SK-N-SH treated with all-trans-retinoic acid at 6 μM for 48 hours (cell line): ENCODE results near the gene HMX3.

Experiments
- ATAC-seq: fragments of 200-7000 bp; cut with Tn5 transposase; 3 replicates; pipeline ENCODE4 v1.9.1; 2020; ENCODE audit warnings: mild to moderate bottlenecking, moderate library complexity
- ARNTL ChIP-seq: fragments of 450-650 bp; formaldehyde crosslinking; IDR thresholded peaks from 2 replicates; pipeline ENCODE4 v1.5.0; 2020; ENCODE audit warnings: low read depth, mild to moderate bottlenecking, moderate library complexity, borderline replicate concordance
- BACH2 ChIP-seq: fragments of 250-450 bp; sonication (Bioruptor Pico); IDR thresholded peaks from 2 replicates; pipeline ENCODE4 v1.9.0; 2021; ENCODE audit warnings: mild to moderate bottlenecking, borderline replicate concordance
- CREB5 ChIP-seq: fragments of 250-450 bp; sonication (Bioruptor Pico); IDR thresholded peaks from 2 replicates; pipeline ENCODE4 v1.5.1; 2020; ENCODE audit warnings: low read depth, mild to moderate bottlenecking, moderate library complexity
- ESRRG ChIP-seq: fragments of 250-450 bp; sonication (Bioruptor Pico); IDR thresholded peaks from 2 replicates; pipeline ENCODE4 v1.6.1; 2021; ENCODE audit warnings: mild to moderate bottlenecking
- GLIS3 ChIP-seq: fragments of 250-450 bp; sonication (Bioruptor Pico); IDR thresholded peaks from 2 replicates; pipeline ENCODE4 v1.5.0; 2020; ENCODE audit warnings: mild to moderate bottlenecking, moderate library complexity
- ISL1 ChIP-seq: fragments of 250-450 bp; sonication (Bioruptor Pico); IDR thresholded peaks from 2 replicates; pipeline ENCODE4 v2.1.2; 2022; ENCODE audit warnings: mild to moderate bottlenecking, moderate library complexity
- OSR1 ChIP-seq: fragments of 250-450 bp; sonication (Bioruptor Pico); IDR thresholded peaks from 2 replicates; pipeline ENCODE4 v1.8.0; 2022; ENCODE audit warnings: moderate library complexity, mild to moderate bottlenecking, inconsistent platforms
- PPARA ChIP-seq: fragments of 250-450 bp; sonication (Bioruptor Pico); IDR thresholded peaks from 2 replicates; pipeline ENCODE4 v1.5.0; 2020; ENCODE audit warnings: mild to moderate bottlenecking, borderline replicate concordance
- SNAI2 ChIP-seq: fragments of 250-450 bp; sonication (Bioruptor Pico); IDR thresholded peaks from 2 replicates; pipeline ENCODE4 v1.5.0; 2020; ENCODE audit warnings: mild to moderate bottlenecking, moderate library complexity
- TCF4 ChIP-seq: fragments of 250-450 bp; sonication (Bioruptor Pico); IDR thresholded peaks from 2 replicates; pipeline ENCODE4 v1.8.0; 2021; ENCODE audit warnings: mild to moderate bottlenecking, moderate library complexity, borderline replicate concordance
- TOX ChIP-seq: fragments of 250-450 bp; sonication (Bioruptor Pico); IDR thresholded peaks from 2 replicates; pipeline ENCODE4 v1.8.0; 2021; ENCODE audit warnings: mild to moderate bottlenecking, moderate library complexity, borderline replicate concordance
- TSHZ2 ChIP-seq: fragments of 250-450 bp; sonication (Bioruptor Pico); IDR thresholded peaks from 2 replicates; pipeline ENCODE4 v1.5.0; 2020; ENCODE audit warnings: mild to moderate bottlenecking, moderate library complexity
- ZFP3 ChIP-seq: fragments of 250-450 bp; sonication (Bioruptor Pico); IDR thresholded peaks from 2 replicates; pipeline ENCODE4 v1.5.0; 2020; ENCODE audit warnings: mild to moderate bottlenecking, moderate library complexity
- ZFP30 ChIP-seq: fragments of 450-650 bp; formaldehyde crosslinking; IDR thresholded peaks from 2 replicates; pipeline ENCODE4 v1.5.0; 2022; ENCODE audit warnings: mild to moderate bottlenecking, moderate library complexity
- ZNF565 ChIP-seq: fragments of 450-650 bp; formaldehyde crosslinking; conservative IDR thresholded peaks from 2 replicates; pipeline ENCODE4 v1.5.0; 2020; ENCODE audit warnings: low read depth, mild to moderate bottlenecking, moderate library complexity
- ZNF70 ChIP-seq: fragments of 450-650 bp; formaldehyde crosslinking; IDR thresholded peaks from 2 replicates; pipeline ENCODE4 v1.5.0; 2020; ENCODE audit warnings: mild to moderate bottlenecking, moderate library complexity
- ZNF8 ChIP-seq: fragments of 450-650 bp; formaldehyde crosslinking; IDR thresholded peaks from 2 replicates; pipeline ENCODE4 v1.5.0; 2020; ENCODE audit warnings: mild to moderate bottlenecking, moderate library complexity
- TF ChIP-seq, protein P1 (sequence below): fragments of 250-450 bp; sonication (Bioruptor Pico); IDR thresholded peaks from 2 replicates; pipeline ENCODE4 v1.8.0; 2020; ENCODE audit warnings: mild to moderate bottlenecking, moderate library complexity, borderline replicate concordance
- TF ChIP-seq, protein P2 (sequence below): fragments of 250-450 bp; sonication (Bioruptor Pico); IDR thresholded peaks from 2 replicates; pipeline ENCODE4 v1.8.0; 2021; ENCODE audit warnings: low read depth, mild to moderate bottlenecking, moderate library complexity, borderline replicate concordance

The HMX3 gene

DNA sequence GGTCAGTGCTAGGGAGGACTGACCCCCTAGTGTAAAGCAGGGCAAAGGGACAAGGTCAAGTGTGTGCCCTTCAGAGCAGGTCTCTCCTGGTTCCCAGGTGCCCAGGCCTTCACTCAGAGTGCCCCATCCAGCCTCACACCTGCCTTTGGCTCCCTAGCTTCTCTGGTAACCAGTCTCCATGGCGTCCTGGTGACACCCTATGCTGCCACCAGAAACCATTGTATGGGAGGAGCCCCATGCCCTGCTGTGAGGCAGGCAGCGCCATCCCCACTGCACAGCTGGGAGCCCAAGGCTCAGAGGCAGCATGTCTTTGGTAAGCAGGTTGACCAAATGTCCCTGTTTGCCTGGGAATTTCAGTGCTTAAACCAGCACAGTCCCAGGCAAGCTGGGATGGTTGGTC lies 33.1 kb upstream of the HMX3 start:
- no peak for ATAC-seq

DNA sequence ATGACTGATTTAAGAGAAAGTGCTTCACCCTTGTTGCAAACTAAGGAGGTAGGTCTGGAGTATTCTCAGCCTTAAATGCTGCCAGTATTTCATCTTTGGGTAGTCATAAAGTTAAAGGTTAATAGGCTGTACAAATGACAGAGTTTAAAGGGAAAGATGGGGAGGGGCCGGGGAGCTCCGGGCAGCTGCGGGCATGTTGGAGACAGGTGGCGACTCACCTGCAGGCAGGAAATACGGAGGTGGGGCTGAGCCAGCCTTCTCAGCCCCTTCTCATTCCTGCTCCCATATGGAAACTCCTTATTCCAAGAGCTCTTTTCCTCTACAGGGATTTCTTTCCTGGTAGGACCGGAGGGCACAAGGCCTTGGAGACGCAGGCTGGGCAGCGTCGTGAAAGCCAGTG lies 31.8 kb upstream of the HMX3 start:
- no peak for ATAC-seq
- TF ChIP-seq ZFP30 (CRISPR knock-in tag) (no peak), ZNF565 (CRISPR knock-in tag) (no peak), BACH2 (CRISPR knock-in tag) (no peak), SNAI2 (no peak), ZFP3 (CRISPR knock-in tag) (no peak), TSHZ2 (CRISPR knock-in tag) (no peak), ARNTL (CRISPR knock-in tag) (no peak), ESRRG (CRISPR knock-in tag) (no peak), GLIS3 (CRISPR knock-in tag) (no peak), PPARA (CRISPR knock-in tag) (no peak), TCF4 (CRISPR knock-in tag) (no peak), TOX (CRISPR knock-in tag) (no peak), ZNF70 (no peak), ZNF8 (CRISPR knock-in tag) (no peak), ISL1 (CRISPR knock-in tag) (no peak)
- TF ChIP-seq, protein P1, sequence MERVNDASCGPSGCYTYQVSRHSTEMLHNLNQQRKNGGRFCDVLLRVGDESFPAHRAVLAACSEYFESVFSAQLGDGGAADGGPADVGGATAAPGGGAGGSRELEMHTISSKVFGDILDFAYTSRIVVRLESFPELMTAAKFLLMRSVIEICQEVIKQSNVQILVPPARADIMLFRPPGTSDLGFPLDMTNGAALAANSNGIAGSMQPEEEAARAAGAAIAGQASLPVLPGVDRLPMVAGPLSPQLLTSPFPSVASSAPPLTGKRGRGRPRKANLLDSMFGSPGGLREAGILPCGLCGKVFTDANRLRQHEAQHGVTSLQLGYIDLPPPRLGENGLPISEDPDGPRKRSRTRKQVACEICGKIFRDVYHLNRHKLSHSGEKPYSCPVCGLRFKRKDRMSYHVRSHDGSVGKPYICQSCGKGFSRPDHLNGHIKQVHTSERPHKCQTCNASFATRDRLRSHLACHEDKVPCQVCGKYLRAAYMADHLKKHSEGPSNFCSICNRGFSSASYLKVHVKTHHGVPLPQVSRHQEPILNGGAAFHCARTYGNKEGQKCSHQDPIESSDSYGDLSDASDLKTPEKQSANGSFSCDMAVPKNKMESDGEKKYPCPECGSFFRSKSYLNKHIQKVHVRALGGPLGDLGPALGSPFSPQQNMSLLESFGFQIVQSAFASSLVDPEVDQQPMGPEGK = no peak
- TF ChIP-seq, protein P2, sequence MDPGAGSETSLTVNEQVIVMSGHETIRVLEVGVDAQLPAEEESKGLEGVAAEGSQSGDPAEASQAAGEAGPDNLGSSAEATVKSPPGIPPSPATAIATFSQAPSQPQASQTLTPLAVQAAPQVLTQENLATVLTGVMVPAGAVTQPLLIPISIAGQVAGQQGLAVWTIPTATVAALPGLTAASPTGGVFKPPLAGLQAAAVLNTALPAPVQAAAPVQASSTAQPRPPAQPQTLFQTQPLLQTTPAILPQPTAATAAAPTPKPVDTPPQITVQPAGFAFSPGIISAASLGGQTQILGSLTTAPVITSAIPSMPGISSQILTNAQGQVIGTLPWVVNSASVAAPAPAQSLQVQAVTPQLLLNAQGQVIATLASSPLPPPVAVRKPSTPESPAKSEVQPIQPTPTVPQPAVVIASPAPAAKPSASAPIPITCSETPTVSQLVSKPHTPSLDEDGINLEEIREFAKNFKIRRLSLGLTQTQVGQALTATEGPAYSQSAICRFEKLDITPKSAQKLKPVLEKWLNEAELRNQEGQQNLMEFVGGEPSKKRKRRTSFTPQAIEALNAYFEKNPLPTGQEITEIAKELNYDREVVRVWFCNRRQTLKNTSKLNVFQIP = no peak
- TF ChIP-seq, all 23 proteins: peak for 0

More for the DNA sequence above, 33.1 kb upstream of the HMX3 start:
- TF ChIP-seq ZNF565 (CRISPR knock-in tag) (no peak), SNAI2 (no peak), ZNF70 (no peak), ARNTL (CRISPR knock-in tag) (no peak), ZFP30 (CRISPR knock-in tag) (no peak), ZFP3 (CRISPR knock-in tag) (no peak)
- TF ChIP-seq, protein P1 = no peak

GRCh38 chr10:123109466-123109865 lies 26.3 kb upstream of the HMX3 start:
- no peak for ATAC-seq
- no peak for TF ChIP-seq SNAI2
- TF ChIP-seq ZNF8 (CRISPR knock-in tag) = no peak
- no peak for TF ChIP-seq BACH2 (CRISPR knock-in tag)
- no peak for TF ChIP-seq TSHZ2 (CRISPR knock-in tag)
- TF ChIP-seq ISL1 (CRISPR knock-in tag) = no peak
- TF ChIP-seq, protein P2 = no peak
- no peak for TF ChIP-seq OSR1 (CRISPR knock-in tag)
- no peak for TF ChIP-seq ZFP3 (CRISPR knock-in tag)
- no peak for TF ChIP-seq CREB5 (CRISPR knock-in tag)
